ENCODE data around the gene KLHL26.

Gene KLHL26

DNA sequence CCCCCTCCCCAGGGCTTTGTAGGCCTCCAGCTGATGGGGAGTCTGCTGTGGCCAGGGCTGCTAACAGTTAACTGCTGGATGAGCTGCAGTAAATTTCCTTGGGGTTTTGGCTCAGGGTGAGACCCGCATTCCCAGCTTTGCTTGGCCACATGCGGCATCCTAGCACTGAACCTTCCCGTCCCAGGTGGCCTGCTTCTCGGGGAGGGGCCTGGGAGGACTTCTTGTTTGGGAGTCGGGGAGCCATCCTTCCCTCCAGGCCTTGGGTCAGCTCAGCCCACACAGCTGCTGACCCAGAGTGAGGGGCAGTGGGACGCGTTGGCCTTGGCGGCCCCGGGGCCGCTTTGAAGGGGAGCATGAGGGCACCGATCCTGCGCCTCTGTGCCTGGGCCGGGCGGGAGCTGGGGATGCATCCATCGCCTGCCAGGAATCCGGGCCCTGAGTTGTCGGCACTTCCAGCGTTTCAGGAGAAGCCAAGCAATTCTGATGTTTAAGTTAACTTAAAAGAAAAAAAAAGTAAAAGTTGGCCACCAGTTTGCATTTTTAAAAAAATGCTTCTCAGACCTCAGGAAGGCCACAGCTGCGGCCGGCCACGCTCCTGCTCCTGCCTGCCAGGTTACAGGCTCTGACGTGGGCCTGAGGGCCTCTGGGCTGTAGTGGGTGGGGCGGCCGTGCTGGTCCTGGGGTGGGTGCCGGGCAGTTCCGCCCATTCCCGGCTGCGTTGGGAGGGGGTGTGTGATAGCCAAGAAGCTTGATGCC is 74.3 kb downstream of the KLHL26 start:
- DNase-seq (ENCODE audit: low read depth): no peak
- no peak overlapping the region for H3K4me3 ChIP-seq (ENCODE audit: low read depth, low read length)
- TF ChIP-seq, protein P1, sequence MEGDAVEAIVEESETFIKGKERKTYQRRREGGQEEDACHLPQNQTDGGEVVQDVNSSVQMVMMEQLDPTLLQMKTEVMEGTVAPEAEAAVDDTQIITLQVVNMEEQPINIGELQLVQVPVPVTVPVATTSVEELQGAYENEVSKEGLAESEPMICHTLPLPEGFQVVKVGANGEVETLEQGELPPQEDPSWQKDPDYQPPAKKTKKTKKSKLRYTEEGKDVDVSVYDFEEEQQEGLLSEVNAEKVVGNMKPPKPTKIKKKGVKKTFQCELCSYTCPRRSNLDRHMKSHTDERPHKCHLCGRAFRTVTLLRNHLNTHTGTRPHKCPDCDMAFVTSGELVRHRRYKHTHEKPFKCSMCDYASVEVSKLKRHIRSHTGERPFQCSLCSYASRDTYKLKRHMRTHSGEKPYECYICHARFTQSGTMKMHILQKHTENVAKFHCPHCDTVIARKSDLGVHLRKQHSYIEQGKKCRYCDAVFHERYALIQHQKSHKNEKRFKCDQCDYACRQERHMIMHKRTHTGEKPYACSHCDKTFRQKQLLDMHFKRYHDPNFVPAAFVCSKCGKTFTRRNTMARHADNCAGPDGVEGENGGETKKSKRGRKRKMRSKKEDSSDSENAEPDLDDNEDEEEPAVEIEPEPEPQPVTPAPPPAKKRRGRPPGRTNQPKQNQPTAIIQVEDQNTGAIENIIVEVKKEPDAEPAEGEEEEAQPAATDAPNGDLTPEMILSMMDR (IDR thresholded peaks at IDR 0.05; ENCODE audit: control insufficient read depth, extremely low read depth, insufficient read depth): no peak

DNA sequence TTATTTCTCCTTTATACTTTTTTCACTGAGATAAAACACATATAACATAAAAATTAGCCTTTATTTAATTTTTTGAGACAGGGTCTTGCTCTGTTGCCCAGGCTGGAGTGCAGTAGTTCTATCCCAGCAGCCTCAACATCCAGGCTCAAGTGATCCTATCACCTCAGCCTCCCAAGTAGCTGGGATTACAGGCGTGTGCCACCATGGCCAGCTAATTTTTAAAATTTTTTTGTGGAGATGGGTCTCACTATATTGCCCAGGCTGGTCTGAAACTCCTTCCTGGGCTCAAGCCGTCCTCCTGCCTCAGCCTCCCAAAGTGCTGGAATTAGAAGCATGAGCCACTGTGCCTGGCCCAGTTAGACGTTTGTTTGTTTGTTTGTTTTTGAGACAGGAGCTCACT is 75.1 kb downstream of the KLHL26 start:
- no peak for DNase-seq (ENCODE audit: low read depth)
- TF ChIP-seq, protein P1 (IDR thresholded peaks at IDR 0.05; ENCODE audit: control insufficient read depth, extremely low read depth, insufficient read depth): no peak
- no peak overlapping the region for H3K4me3 ChIP-seq (ENCODE audit: low read depth, low read length)

DNA sequence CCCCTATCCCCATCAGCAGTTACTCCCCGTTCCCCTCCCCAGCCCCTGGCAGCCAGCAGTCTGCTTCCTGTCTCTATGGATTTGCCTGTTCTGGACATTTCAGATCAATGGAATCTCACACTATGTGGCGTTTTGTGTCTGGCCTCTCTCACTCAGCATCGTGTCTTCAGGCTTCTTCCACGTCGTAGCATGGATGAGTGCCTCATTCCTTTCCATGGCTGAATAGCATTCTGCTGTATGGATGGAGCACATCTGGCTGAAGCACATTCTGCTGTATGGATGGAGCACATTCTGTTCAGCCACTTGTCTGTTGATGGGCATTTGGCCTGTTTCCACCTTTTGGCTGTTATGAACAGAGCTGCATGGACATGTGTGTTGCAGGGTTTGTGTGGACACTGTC is 76.2 kb downstream of the KLHL26 start:
- TF ChIP-seq, protein P1 (IDR thresholded peaks at IDR 0.05; ENCODE audit: control insufficient read depth, extremely low read depth, insufficient read depth): no peak
- DNase-seq (ENCODE audit: low read depth): no peak

DNA sequence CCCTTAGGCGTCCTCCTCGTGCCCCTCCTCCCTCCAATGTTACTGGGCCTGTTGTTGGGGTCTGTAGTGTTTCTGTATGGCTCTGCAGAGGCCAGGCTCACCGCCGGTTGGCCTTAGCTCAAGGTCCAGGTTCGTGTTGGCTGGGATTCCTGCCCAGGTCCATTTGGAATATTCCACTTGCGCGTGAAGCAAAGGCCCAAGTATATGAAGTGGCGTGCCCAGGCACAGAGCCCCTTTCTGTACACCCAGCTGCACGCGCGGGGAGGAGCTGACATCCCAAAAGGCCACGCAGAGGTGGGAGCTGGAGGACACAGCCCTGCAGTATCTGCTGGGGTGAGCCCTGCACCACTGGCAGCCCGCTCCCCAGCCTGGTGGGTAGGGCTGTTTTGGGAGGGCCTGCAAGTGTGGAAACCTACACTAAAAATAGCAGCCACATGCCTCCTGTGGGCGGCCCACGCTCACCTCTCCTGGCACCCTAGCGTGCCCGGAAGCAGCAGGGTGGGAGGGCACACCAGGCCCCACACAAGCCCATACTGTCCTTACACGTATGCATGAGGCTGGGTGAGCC is 76.8 kb downstream of the KLHL26 start:
- TF ChIP-seq, protein P1 (IDR thresholded peaks at IDR 0.05; ENCODE audit: control insufficient read depth, extremely low read depth, insufficient read depth): no peak
- DNase-seq (ENCODE audit: low read depth): no peak

More for the DNA sequence above, 76.2 kb downstream of the KLHL26 start:
- H3K4me3 ChIP-seq (ENCODE audit: low read depth, low read length): no peak overlapping the region

DNA sequence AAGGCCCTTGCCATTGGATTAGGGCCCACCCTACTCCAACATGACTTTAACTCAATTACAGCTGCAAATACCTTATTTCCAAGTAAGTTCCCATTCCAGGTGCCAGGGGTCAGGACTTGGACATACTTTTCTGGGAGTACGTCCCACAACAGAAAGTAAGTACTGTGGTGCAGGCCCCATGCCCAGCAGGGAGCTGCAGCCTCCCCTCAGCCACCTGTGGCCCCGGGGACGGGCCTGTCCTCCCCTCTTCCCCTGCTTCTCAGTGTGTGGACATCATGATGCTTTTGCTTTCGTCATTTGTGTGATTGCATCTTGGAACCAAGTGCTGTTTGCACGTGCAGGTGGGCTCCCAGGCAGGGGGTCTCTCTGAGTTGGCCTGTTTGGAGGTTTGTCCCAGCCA is 78.6 kb downstream of the KLHL26 start:
- DNase-seq (ENCODE audit: low read depth): no peak
- TF ChIP-seq, protein P1 (IDR thresholded peaks at IDR 0.05; ENCODE audit: control insufficient read depth, extremely low read depth, insufficient read depth): no peak
- no peak overlapping the region for H3K4me3 ChIP-seq (ENCODE audit: low read depth, low read length)

More for the DNA sequence above, 76.8 kb downstream of the KLHL26 start:
- H3K4me3 ChIP-seq (ENCODE audit: low read depth, low read length): no peak overlapping the region

DNA sequence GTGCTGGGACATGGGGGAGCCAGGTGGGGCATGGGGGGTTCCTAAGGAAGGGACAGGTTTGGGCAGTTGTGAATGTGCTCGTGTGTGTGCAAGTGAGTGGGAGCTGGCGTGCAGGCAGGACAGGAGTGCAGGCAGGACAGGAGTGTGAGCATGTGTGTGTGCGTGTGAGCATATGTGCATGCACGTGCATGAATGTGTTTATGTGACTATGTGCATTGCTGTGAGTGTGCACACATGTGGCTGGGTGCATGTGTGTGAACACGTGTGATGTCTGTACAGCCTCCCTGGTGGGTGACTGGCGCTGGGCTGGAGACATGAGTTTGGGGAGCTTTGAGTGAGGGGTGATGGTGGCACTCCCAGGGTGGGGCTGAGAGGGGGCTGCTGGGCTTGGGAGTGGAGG is 80.0 kb downstream of the KLHL26 start:
- TF ChIP-seq, protein P1 (IDR thresholded peaks at IDR 0.05; ENCODE audit: control insufficient read depth, extremely low read depth, insufficient read depth): no peak
- DNase-seq (ENCODE audit: low read depth): no peak

More for the DNA sequence above, 80.0 kb downstream of the KLHL26 start:
- H3K4me3 ChIP-seq (ENCODE audit: low read depth, low read length): no peak overlapping the region
